DMS53 treated with DMSO at 0.1 percent for 48 hours (cell line): ENCODE results near the gene PPP1CA.

Experiments
- DNase-seq: peaks from one replicate; lab custom pipeline; 2025; ENCODE audit not compliant: unreplicated experiment; lab: John Stamatoyannopoulos, UW

Gene PPP1CA

DNA sequence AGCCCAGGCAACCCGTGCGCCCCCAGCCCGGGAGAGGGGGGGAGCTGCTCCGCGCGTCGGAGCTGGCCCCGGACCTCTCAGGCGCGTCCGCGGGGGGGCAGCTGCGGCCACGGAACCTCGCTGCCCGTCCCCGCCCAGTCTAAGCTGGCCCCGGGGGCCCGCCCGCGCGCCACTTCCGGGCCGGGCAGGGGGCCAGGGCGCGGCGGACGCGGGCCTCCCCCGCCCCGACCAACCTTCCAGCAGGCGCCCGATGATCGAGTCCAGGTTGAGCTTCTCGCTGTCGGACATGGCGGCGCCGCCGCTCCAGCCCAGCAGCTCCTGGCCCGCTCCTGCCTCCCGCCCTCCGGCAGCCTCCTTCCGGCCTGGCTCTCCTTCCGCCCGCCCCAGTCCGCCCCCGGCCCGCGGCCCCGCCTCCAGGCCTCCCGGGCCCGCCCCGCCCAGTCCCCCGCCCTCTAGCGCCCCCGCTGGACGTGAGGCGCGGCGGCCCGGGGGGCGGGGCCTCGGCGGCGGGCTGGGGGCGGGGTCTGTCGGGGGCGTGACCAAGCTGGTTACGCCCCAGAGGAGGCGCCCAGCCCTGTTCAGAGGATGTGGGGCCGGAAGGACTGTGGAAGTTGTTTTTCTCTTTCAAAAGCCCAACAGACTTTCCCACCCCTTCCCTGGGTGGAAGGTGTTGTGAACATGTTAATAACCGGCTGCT, at the start of gene PPP1CA:
PPP1CA (minus strand) TSS at position 364 of the 697 bp plus-strand sequence; CDS start at position 288, 76 bp downstream.
- DNase-seq = peak; percentile 86

GRCh38 chr11:67450796-67451657, 49.4 kb upstream of the PPP1CA start:
- DNase-seq = no peak

DNA sequence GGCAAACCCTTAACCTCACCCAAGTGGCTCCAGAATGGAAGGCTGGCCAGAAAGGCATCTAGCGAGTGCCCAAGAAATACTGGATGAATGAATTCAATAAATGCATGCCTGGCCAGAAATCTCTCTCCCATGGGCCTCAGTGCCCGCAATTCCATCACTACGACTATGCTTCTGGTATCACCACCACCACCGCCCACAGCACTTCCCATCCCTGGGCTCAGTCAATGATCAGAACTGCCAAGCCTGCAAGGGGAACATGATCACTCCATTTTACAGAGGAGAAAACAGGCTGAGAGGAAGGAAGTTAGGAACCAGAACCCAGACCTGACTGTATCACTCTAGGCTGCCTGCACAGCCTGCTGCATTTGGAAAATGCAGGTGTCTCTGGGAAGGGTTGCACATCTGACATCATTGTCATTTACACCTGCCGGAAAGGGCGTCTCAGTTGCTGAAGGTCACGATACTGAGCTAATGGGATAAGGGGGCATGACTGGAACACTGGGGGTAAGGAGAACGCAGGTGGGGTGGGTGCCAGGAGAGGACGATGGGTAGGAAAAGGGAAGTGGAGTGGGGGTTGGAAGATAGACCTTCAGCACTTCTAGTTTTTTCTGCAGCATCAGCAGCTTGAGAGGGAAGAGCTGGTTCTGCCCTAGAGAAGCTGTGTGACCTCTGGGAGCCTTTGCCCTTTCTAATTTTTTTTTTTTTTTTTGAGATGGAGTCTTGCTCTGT, 47.6 kb upstream of the PPP1CA start:
- DNase-seq = peak; percentile 92

- DNase-seq = no peak
Measured at GRCh38 chr11:67448220-67448609, 46.6 kb upstream of the PPP1CA start.

DNA sequence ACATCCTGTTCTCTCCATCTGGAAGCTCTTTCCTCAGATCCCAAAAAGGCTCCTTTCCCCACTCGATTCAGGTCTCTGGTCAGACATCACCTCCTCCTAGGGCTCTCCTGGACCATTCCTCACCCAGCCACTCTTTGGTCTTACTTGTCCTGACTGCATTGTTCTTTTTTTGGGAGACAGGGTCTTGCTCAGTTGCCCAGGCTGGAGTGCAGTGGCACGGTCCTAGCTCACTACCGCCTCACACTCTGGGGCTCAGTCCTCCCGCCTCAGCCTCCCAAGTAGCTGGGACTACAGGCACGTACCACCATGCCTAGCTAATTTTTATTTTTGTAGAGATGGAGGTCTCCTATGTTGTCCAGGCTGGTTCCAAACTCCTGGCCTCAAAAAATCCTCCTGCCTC, 43.9 kb upstream of the PPP1CA start:
- DNase-seq = no peak

DNA sequence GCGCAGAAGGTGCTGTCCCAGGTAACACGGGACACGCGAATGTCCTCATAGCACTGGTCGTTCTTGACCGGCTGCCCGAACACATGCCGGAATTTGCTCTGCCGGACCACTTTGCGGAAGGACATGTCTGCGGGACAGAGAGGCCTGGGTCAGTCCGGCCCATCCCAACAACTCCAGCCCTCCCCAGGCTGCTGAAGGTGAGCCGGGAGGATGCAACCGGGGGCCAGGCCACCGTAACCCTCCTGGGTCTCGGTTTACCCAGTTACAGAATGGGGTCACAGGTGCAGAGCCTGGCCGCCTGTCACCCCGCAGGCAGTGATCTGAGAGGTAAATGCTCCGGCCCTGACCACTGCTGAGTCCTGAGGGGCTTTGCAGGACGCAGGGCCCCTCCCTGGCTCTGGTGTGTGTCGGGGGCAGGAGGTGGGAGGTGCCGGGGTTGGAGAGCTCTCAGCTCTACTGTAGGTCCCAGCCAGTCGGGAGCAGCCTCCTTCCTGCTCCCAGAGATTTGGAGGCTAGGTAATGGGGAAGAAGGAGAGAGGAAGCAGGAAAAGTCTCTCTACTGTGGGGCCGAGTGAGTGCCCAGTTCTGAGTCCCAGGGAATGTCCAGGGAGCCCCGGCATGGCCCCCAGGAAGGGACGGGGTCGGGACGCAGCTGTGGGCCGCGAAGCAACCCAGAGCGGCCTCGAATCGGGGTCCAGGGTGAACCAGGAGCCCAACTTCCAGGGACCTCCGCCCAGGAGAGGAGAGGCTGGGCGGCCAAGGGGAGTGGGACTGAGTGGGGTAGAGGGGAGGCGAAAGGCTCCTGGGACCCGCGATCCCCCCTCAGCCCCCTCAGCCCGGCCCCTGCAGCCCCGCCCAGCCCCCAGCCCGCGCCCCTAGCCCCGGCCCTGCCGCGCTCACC, 41.1 kb upstream of the PPP1CA start:
- DNase-seq = no peak

DNA sequence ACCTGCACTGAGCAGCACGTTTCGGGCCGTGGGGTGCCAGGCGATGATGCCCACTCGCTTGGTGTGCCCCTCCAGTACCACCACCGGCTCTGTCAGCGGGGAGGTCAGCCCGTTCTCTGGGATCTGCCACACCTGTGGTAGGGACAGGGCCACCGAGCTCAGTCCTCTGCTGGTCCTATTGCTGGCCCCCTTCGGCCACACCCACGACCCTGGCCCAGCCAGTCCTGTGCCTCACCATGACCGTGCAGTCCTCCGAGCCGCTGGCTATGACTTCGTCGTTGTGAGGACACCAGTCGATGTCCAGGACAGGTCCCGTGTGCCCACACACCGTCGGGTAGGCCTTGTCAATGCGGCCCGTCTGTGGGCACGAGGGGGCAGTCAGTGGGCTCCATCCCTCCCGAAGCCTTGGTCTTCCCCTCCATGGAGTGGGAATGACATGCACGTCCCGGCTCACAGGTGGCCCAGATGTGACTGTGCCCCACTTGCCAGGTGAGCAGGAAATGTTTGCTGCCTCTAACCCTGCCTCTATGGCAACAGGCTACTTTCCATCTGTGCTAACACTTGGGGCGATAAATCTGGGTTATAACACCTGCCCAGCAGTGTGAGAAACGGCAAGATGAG, 40.2 kb upstream of the PPP1CA start:
- no peak for DNase-seq

- DNase-seq = no peak
Measured at GRCh38 chr11:67441098-67441563, 39.5 kb upstream of the PPP1CA start.

DNA sequence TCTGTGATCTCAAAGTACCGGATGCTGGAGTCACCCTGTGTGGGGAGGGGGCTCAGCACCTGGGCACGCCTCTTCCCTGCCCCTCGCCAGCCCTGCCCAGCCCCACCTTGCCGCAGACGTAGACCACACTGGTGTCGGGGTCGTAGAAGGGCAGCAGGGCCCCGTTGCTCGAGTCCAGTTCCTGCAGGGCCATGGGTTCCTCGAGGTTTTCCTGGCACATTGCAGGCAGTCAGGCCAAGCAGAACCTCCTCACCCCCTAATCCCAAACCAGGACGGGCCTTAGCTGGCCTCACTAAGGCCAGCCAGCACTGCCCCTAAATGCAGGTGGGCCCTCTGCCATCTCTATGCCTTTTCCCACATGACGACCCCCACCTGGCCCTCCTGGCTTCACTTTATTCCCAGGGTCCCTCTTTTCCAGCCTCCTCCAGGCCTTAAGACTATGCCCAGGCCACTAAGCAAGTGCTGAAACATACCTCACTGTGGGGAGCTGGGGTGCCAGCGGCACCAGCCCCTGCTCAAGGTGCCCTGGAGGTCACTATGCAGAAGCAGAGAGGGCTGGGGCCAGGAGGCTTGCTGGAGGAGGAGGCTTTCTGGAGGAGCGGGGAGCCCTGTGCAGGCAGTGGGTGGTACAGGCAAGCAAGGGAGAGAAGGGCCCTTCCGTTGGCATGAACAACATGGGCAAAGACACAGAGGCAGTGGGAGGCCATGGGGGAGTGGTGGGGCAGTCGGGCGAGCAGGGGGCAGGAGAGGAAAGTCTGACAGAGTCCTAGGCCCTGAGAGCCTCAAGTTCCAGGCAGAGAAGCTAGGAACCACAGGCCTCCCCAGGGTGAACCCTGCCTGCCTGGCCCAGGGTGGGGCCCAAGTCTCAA, 38.8 kb upstream of the PPP1CA start:
- DNase-seq = no peak

DNA sequence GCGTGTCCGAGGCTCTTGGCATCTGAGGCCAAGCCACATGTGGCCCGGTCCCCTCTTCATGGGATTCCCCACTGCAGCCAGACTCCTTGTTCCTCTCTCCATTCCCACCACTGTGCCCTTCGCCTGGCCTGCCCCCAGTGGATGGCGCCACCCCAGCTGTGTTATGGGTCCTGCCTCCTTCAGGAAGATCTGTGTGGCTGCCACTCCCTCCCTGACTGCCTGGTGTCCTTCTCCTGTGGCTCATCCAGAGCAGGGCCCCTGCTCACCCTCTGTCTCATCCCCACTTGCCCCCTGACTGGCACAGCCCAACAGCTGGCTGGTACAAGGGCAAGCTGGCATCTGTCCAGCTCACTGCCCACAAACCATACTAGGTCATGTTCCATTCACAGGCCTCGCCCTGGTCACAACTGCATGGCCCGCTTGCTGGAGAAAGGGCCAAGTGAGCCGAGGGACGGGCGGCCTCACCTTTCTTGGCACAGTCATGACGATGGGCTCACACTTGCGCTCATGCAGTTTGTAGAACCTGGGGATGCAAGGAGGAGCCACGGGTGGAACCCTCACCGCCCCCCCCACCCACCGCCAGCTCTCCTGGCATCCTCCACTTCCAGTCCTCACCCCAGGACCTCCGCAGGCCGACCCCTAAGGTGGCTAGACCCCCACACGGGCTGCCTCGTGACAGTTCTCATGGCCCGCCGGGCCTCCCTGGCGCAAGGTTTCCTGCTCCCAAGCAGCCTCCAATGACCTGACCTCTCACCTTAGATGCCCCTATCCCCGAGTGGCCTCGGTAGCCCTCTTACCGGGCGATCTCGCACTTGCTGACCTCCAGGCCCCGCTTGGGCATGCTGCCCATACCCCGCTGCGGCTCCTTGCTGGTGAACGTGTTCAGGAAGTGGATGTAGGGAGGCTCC, 37.9 kb upstream of the PPP1CA start:
- DNase-seq = peak; percentile 32

DNA sequence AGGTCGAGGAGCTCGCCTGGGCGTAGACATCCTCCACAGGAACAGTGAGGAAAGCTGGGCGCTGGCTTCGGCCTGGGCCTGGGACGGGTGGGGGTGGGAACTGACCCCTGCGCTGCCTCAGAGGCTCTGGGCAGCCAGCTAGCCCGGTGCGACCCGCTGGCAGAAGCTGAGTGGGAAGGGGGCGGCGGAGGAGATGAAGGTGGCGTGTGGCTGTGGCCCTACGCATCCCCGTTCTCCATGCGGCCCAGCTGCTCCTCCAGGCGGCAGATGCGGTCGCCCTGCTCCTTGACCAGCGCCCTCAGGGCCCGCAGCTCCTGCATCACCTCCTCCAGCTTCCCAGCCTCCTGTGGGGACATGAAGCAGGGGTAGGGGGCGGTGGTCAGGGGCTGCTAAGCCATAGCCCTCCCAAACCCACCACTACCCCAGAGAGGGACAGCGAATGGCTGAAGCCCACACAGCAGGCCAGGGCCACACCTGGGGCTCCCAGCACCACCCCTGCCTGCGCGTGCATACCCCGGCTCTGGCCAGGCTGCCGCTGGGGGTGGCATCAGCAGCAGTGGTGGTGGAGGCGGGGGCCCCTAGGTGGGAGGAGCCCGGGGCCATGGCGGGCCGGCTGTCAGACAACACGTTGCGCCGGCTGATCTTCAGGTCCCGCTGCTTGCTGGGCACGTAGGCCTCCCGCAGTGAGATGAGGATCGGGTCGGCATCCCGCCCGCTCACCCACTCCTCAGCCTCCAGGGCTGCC, 36.7 kb upstream of the PPP1CA start:
- no peak for DNase-seq

DNA sequence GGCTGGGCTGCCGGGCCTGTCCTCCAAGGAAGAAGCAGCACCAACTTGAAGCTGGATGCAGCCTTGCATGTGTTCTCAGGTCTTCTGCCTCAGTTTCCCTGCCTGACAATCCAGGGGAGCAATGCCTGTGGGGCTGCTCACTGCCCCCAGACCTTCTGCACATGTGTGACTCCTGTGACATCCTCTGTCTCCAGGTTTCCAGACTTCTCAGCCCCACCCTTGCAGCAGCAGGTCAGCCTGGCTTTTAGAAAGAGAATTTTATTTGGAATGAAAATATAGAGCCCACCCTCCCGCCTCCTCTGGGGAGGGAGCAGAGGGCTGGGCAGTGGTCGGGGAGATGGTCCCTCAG, 36.1 kb upstream of the PPP1CA start:
- no peak for DNase-seq

GRCh38 chr11:67437082-67437808, 35.6 kb upstream of the PPP1CA start, which contains the start of gene PTPRCAP:
TSS of gene PTPRCAP (minus strand) at chr11:67437682. CDS start at chr11:67437619, 63 bp downstream.
- DNase-seq = no peak

GRCh38 chr11:67436459-67437081, 34.9 kb upstream of the PPP1CA start:
- peak; percentile 31 for DNase-seq

GRCh38 chr11:67435727-67436458, 34.2 kb upstream of the PPP1CA start:
- no peak for DNase-seq
